HEK293 (cell line): ENCODE measurements around the gene CDK17.

ENCODE experiments used
- CTCF ChIA-PET: fragments of 350-600 bp; formaldehyde crosslinking; extraction: SDS; loops from one replicate; lab custom pipeline; 2021; ENCODE audit warnings: antibody characterized with exemption; lab: Yijun Ruan, JAX
- POLR2A ChIA-PET: fragments of 300-600 bp; formaldehyde crosslinking; extraction: SDS; loops from one replicate; lab custom pipeline; 2020; ENCODE audit warnings: antibody characterized with exemption, inconsistent platforms; lab: Yijun Ruan, JAX
- H3K27ac ChIP-seq: fragments of 200-500 bp; sonication (Bioruptor generic); 2 replicates; pipeline ENCODE4 v1.5.1; 2014; ENCODE audit warnings: low read depth, low read length, control low read depth, inconsistent platforms; ENCODE audit errors: extremely low read depth
- H3K36me3 ChIP-seq, 2 experiments: fragments of 200-500 bp in 1 of 2; sonication (Bioruptor generic) in 1 of 2; 1 replicate in 1 of 2; 2 replicates in 1 of 2; pipeline ENCODE4 v1.5.1; 2014 to 2017; ENCODE audit warnings: inconsistent platforms in 2 of 2, low read length in 2 of 2; ENCODE audit not compliant: control insufficient read depth in 2 of 2, insufficient read depth in 1 of 2
- H3K4me1 ChIP-seq: fragments of 200-500 bp; sonication (Bioruptor generic); 2 replicates; pipeline ENCODE4 v1.5.1; 2014; ENCODE audit warnings: mild to moderate bottlenecking, low read length, inconsistent platforms; ENCODE audit not compliant: control insufficient read depth, insufficient read depth
- H3K4me3 ChIP-seq: 2 replicates; pipeline ENCODE4 v1.5.1; 2011; ENCODE audit warnings: low read depth, mild to moderate bottlenecking, control low read depth, low read length, moderate library complexity
- H3K9me3 ChIP-seq: fragments of 200-500 bp; sonication (Bioruptor generic); 2 replicates; pipeline ENCODE4 v1.5.1; 2014; ENCODE audit warnings: low read depth, low read length, inconsistent platforms; ENCODE audit not compliant: control insufficient read depth, insufficient read depth
- BCL11A ChIP-seq: fragments of 450-650 bp; formaldehyde crosslinking; IDR thresholded peaks from 2 replicates; pipeline ENCODE4 v1.5.1; 2016; ENCODE audit warnings: low read depth, missing biosample characterization, missing genetic modification characterization
- BCL11B ChIP-seq: fragments of 450-650 bp; formaldehyde crosslinking; IDR thresholded peaks from 2 replicates; pipeline ENCODE4 v1.5.1; 2016; ENCODE audit warnings: low read depth, missing biosample characterization, missing genetic modification characterization
- INSM2 ChIP-seq: fragments of 450-650 bp; formaldehyde crosslinking; IDR thresholded peaks from 2 replicates; pipeline ENCODE4 v1.5.1; 2016; ENCODE audit warnings: missing biosample characterization, missing genetic modification characterization
- KLF1 ChIP-seq: fragments of 450-650 bp; formaldehyde crosslinking; IDR thresholded peaks from 2 replicates; pipeline ENCODE4 v1.5.1; 2016; ENCODE audit warnings: missing biosample characterization, missing genetic modification characterization
- KLF16 ChIP-seq: fragments of 450-650 bp; formaldehyde crosslinking; IDR thresholded peaks from 2 replicates; pipeline ENCODE4 v1.5.1; 2017; ENCODE audit warnings: missing biosample characterization, missing genetic modification characterization
- KLF8 ChIP-seq: fragments of 450-650 bp; formaldehyde crosslinking; IDR thresholded peaks from 2 replicates; pipeline ENCODE4 v1.5.1; 2016; ENCODE audit warnings: missing biosample characterization, missing genetic modification characterization
- MZF1 ChIP-seq: fragments of 450-650 bp; formaldehyde crosslinking; IDR thresholded peaks from 2 replicates; pipeline ENCODE4 v1.5.1; 2017; ENCODE audit warnings: missing biosample characterization, missing genetic modification characterization, borderline replicate concordance
- REPIN1 ChIP-seq: fragments of 450-650 bp; formaldehyde crosslinking; IDR thresholded peaks from 2 replicates; pipeline ENCODE4 v1.5.1; 2017; ENCODE audit warnings: missing biosample characterization, missing genetic modification characterization, low read depth
- SP7 ChIP-seq: fragments of 450-650 bp; formaldehyde crosslinking; IDR thresholded peaks from 2 replicates; pipeline ENCODE4 v1.5.1; 2016; ENCODE audit warnings: missing biosample characterization, missing genetic modification characterization
- TCF7L2 ChIP-seq: IDR thresholded peaks from 2 replicates; pipeline ENCODE4 v1.6.1; 2011; ENCODE audit warnings: low read depth, mild to moderate bottlenecking, inconsistent platforms, low read length, moderate library complexity, borderline replicate concordance
- ZBTB7A ChIP-seq: fragments of 450-650 bp; formaldehyde crosslinking; IDR thresholded peaks from 2 replicates; pipeline ENCODE4 v1.5.1; 2016; ENCODE audit warnings: low read depth, missing biosample characterization, missing genetic modification characterization
- ZEB2 ChIP-seq: fragments of 450-650 bp; formaldehyde crosslinking; IDR thresholded peaks from 2 replicates; pipeline ENCODE4 v1.5.1; 2016; ENCODE audit warnings: missing biosample characterization, missing genetic modification characterization
- ZFP37 ChIP-seq: fragments of 450-650 bp; formaldehyde crosslinking; IDR thresholded peaks from 2 replicates; pipeline ENCODE4 v1.5.1; 2016; ENCODE audit warnings: missing biosample characterization, missing genetic modification characterization
- ZFP69B ChIP-seq: fragments of 450-650 bp; formaldehyde crosslinking; IDR thresholded peaks from 2 replicates; pipeline ENCODE4 v1.5.1; 2016; ENCODE audit warnings: missing biosample characterization, missing genetic modification characterization
- ZNF174 ChIP-seq: fragments of 450-650 bp; formaldehyde crosslinking; IDR thresholded peaks from 2 replicates; pipeline ENCODE4 v1.5.0; 2017; ENCODE audit warnings: missing biosample characterization, mild to moderate bottlenecking, missing genetic modification characterization
- ZNF221 ChIP-seq: fragments of 450-650 bp; formaldehyde crosslinking; IDR thresholded peaks from 2 replicates; pipeline ENCODE4 v1.5.1; 2017; ENCODE audit warnings: missing biosample characterization, missing genetic modification characterization, borderline replicate concordance
- ZNF292 ChIP-seq: fragments of 450-650 bp; formaldehyde crosslinking; IDR thresholded peaks from 2 replicates; pipeline ENCODE4 v1.5.1; 2016; ENCODE audit warnings: low read depth, missing biosample characterization, missing genetic modification characterization, borderline replicate concordance
- ZNF324 ChIP-seq: fragments of 450-650 bp; formaldehyde crosslinking; IDR thresholded peaks from 2 replicates; pipeline ENCODE4 v1.5.1; 2016; ENCODE audit warnings: missing biosample characterization, missing genetic modification characterization
- ZNF341 ChIP-seq: fragments of 450-650 bp; formaldehyde crosslinking; IDR thresholded peaks from 2 replicates; pipeline ENCODE4; 2016; ENCODE audit warnings: low read depth, missing biosample characterization, missing genetic modification characterization
- ZNF366 ChIP-seq: fragments of 450-650 bp; formaldehyde crosslinking; conservative IDR thresholded peaks from 2 replicates; pipeline ENCODE4 v1.5.1; 2016; ENCODE audit warnings: missing biosample characterization, missing genetic modification characterization
- ZNF530 ChIP-seq: fragments of 450-650 bp; formaldehyde crosslinking; IDR thresholded peaks from 2 replicates; pipeline ENCODE4 v1.5.1; 2016; ENCODE audit warnings: low read depth, missing biosample characterization, missing genetic modification characterization
- ZNF549 ChIP-seq: fragments of 450-650 bp; IDR thresholded peaks from 2 replicates; pipeline ENCODE4 v1.5.1; 2018; ENCODE audit warnings: missing biosample characterization, missing genetic modification characterization, mild to moderate bottlenecking, inconsistent platforms, moderate library complexity
- ZNF558 ChIP-seq: fragments of 450-650 bp; formaldehyde crosslinking; IDR thresholded peaks from 2 replicates; pipeline ENCODE4 v1.5.1; 2016; ENCODE audit warnings: missing biosample characterization, missing genetic modification characterization
- ZNF560 ChIP-seq: fragments of 450-650 bp; formaldehyde crosslinking; IDR thresholded peaks from 2 replicates; pipeline ENCODE4 v1.5.1; 2017; ENCODE audit warnings: missing biosample characterization, missing genetic modification characterization, borderline replicate concordance
- ZNF561 ChIP-seq: fragments of 450-650 bp; IDR thresholded peaks from 2 replicates; pipeline ENCODE4 v1.5.1; 2018; ENCODE audit warnings: missing biosample characterization, missing genetic modification characterization, borderline replicate concordance
- ZNF621 ChIP-seq: fragments of 450-650 bp; formaldehyde crosslinking; IDR thresholded peaks from 2 replicates; pipeline ENCODE4 v1.5.1; 2017; ENCODE audit warnings: missing biosample characterization, missing genetic modification characterization
- ZNF623 ChIP-seq: fragments of 450-650 bp; formaldehyde crosslinking; IDR thresholded peaks from 2 replicates; pipeline ENCODE4 v1.5.1; 2016; ENCODE audit warnings: missing biosample characterization, missing genetic modification characterization
- ZNF626 ChIP-seq: fragments of 450-650 bp; sonication (Bioruptor Pico); formaldehyde crosslinking; IDR thresholded peaks from 2 replicates; pipeline ENCODE4 v1.5.1; 2018; ENCODE audit warnings: missing biosample characterization, missing genetic modification characterization, inconsistent platforms
- ZNF660 ChIP-seq: fragments of 450-650 bp; IDR thresholded peaks from 2 replicates; pipeline ENCODE4 v1.5.1; 2018; ENCODE audit warnings: missing biosample characterization, mild to moderate bottlenecking, missing genetic modification characterization
- ZNF664 ChIP-seq: fragments of 450-650 bp; formaldehyde crosslinking; IDR thresholded peaks from 2 replicates; pipeline ENCODE4 v1.5.1; 2016; ENCODE audit warnings: missing biosample characterization, missing genetic modification characterization
- ZNF76 ChIP-seq: fragments of 450-650 bp; formaldehyde crosslinking; IDR thresholded peaks from 2 replicates; pipeline ENCODE4; 2016; ENCODE audit warnings: low read depth, missing biosample characterization, missing genetic modification characterization, borderline replicate concordance
- ZNF768 ChIP-seq: fragments of 450-650 bp; formaldehyde crosslinking; IDR thresholded peaks from 2 replicates; pipeline ENCODE4 v1.5.1; 2018; ENCODE audit warnings: missing biosample characterization, mild to moderate bottlenecking, missing genetic modification characterization
- ZNF791 ChIP-seq: fragments of 450-650 bp; formaldehyde crosslinking; IDR thresholded peaks from 2 replicates; pipeline ENCODE4 v1.5.1; 2016; ENCODE audit warnings: missing biosample characterization, missing genetic modification characterization
- ZNF792 ChIP-seq: fragments of 450-650 bp; formaldehyde crosslinking; IDR thresholded peaks from 2 replicates; pipeline ENCODE4 v1.5.1; 2016; ENCODE audit warnings: missing biosample characterization, missing genetic modification characterization
- ZSCAN30 ChIP-seq: fragments of 450-650 bp; IDR thresholded peaks from 2 replicates; pipeline ENCODE4 v1.5.1; 2018; ENCODE audit warnings: missing biosample characterization, mild to moderate bottlenecking, missing genetic modification characterization, moderate library complexity
- TF ChIP-seq, protein P1 (sequence below): fragments of 450-650 bp; formaldehyde crosslinking; IDR thresholded peaks from 2 replicates; pipeline ENCODE4 v1.5.0; 2017; ENCODE audit warnings: missing biosample characterization, missing genetic modification characterization, borderline replicate concordance

The CDK17 gene

GRCh38 chr12:96399120-96399918 is 920 bp downstream of the CDK17 start:
- peaks cover 4% of the 10 kb centered on the region; the same call in 1 of the 2 replicates for H3K4me1 ChIP-seq
- no peaks in the 10 kb centered on the region for H3K36me3 ChIP-seq
- H3K27ac ChIP-seq, result peak overlapping the region; percentile 99
- ChIA-PET POLR2A (interaction anchor here (0.9 to 2.3 kb wide), 10 partner anchors 9 to 363 kb away, joined by 3 to 7 read pairs (median 4); partner anchors contain the start of gene CFAP54), CTCF (interaction anchor here (0.5 to 3.6 kb wide), 11 partner anchors 39 to 393 kb away, joined by 3 to 19 read pairs (median 4); no protein-coding TSS in a partner anchor)
- peak overlapping the region; percentile 95 for H3K4me3 ChIP-seq
- H3K9me3 ChIP-seq, result no peaks in the 10 kb centered on the region
- no peak for TF ChIP-seq ZNF664 (tag by site-specific recombination)
- no peak for TF ChIP-seq INSM2
- peak; percentile 89 for TF ChIP-seq ZEB2
- no peak for TF ChIP-seq ZNF292
- TF ChIP-seq SP7 (tag by site-specific recombination), result peak; percentile 71
- TF ChIP-seq ZNF174 (tag by site-specific recombination), result no peak
- TF ChIP-seq ZBTB7A (tag by site-specific recombination), result no peak
- TF ChIP-seq ZNF660 (tag by site-specific recombination), result no peak
- no peak for TF ChIP-seq REPIN1 (tag by site-specific recombination)
- TF ChIP-seq ZFP37 (tag by site-specific recombination), result peak; percentile 61; the same call in 1 of the 2 replicates
- no peak for TF ChIP-seq ZNF623 (tag by site-specific recombination)
- TF ChIP-seq ZNF221 (tag by site-specific recombination), result no peak
- no peak for TF ChIP-seq ZNF324
- no peak for TF ChIP-seq TCF7L2
- TF ChIP-seq, protein P1, sequence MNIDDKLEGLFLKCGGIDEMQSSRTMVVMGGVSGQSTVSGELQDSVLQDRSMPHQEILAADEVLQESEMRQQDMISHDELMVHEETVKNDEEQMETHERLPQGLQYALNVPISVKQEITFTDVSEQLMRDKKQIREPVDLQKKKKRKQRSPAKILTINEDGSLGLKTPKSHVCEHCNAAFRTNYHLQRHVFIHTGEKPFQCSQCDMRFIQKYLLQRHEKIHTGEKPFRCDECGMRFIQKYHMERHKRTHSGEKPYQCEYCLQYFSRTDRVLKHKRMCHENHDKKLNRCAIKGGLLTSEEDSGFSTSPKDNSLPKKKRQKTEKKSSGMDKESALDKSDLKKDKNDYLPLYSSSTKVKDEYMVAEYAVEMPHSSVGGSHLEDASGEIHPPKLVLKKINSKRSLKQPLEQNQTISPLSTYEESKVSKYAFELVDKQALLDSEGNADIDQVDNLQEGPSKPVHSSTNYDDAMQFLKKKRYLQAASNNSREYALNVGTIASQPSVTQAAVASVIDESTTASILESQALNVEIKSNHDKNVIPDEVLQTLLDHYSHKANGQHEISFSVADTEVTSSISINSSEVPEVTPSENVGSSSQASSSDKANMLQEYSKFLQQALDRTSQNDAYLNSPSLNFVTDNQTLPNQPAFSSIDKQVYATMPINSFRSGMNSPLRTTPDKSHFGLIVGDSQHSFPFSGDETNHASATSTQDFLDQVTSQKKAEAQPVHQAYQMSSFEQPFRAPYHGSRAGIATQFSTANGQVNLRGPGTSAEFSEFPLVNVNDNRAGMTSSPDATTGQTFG (tag by site-specific recombination), result no peak
- TF ChIP-seq ZNF558 (tag by site-specific recombination), result no peak
- no peak for TF ChIP-seq ZNF621 (tag by site-specific recombination)
- peak; percentile 57; the same call in 1 of the 2 replicates for TF ChIP-seq BCL11B
- no peak for TF ChIP-seq ZNF792 (tag by site-specific recombination)
- TF ChIP-seq BCL11A, result 0 out of 2 replicates have a peak, but pooled peaks have one; percentile 29
- TF ChIP-seq MZF1, result no peak; the same call in 1 of the 2 replicates
- TF ChIP-seq ZSCAN30 (tag by site-specific recombination), result peak; percentile 9; the same call in 1 of the 2 replicates
- 0 out of 2 replicates have a peak, but pooled peaks have one; percentile 6 for TF ChIP-seq ZNF560 (tag by site-specific recombination)
- TF ChIP-seq ZNF791, result no peak
- no peak for TF ChIP-seq ZNF768 (tag by site-specific recombination)
- TF ChIP-seq ZNF76 (tag by site-specific recombination), result peak; percentile 74; the same call in 1 of the 2 replicates
- TF ChIP-seq ZNF561 (tag by site-specific recombination), result no peak
- TF ChIP-seq ZFP69B (tag by site-specific recombination), result no peak; the same call in 1 of the 2 replicates
- peak; percentile 80; the same call in 1 of the 2 replicates for TF ChIP-seq KLF8 (tag by site-specific recombination)
- peak; percentile 46 for TF ChIP-seq KLF1 (tag by site-specific recombination)
- peak; percentile 74; the same call in 1 of the 2 replicates for TF ChIP-seq KLF16 (tag by site-specific recombination)
- no peak for TF ChIP-seq ZNF549 (tag by site-specific recombination)
- TF ChIP-seq ZNF341 (tag by site-specific recombination), result 0 out of 2 replicates have a peak, but pooled peaks have one; percentile 29
- TF ChIP-seq ZNF626 (tag by site-specific recombination), result no peak
- no peak for TF ChIP-seq ZNF530 (tag by site-specific recombination)
- peak; percentile 65 for TF ChIP-seq ZNF366 (tag by site-specific recombination)
